ENCODE data around the gene SPTLC1.

DNA sequence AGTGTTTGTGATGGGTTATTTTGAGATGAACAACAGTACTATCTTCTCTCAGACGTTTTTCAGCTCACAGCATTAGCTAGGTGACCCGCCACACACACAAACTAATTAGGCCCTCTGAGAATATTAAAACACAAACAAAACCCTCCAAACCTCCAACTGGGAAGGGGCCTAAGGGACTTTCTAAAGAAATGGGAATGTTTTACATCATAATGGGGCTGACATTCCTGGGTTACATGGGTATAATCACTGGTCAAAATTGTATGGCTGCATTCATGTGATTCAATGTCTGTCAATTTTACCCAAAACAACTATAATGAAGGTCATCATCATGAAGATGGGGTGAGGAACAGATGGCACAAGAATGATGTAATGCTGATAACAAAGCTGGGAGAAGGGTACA, 59.6 kb downstream of the SPTLC1 start:
- no peak for TF ChIP-seq CTCF (IDR thresholded peaks at IDR 0.05)
- TF ChIP-seq POLR2AphosphoS5 (IDR thresholded peaks at IDR 0.05): no peak
